Lung (tissue), 12 donors: ENCODE data around the gene HEATR9. TPM values are rescaled to one million over a fixed set of nuclear protein-coding genes. Genes with fewer than 3 reads are reported as not detected.

Source experiments
- ATAC-seq: fragments of 200-7000 bp; cut with Tn5 transposase; one replicate; pipeline ENCODE4 v1.9.1; 2020; ENCODE audit warnings: moderate number of reproducible peaks; ENCODE audit not compliant: insufficient read depth, low FRiP score
- DNase-seq, 3 donors: peaks; one replicate each; pipeline ENCODE4 v3.0.0-alpha.2; 2013 to 2017
- H3K27ac ChIP-seq, 2 donors: one replicate each; pipeline ENCODE4 v1.5.1; 2013; ENCODE audit warnings: mild to moderate bottlenecking in 2 of 2, moderate library complexity in 2 of 2, control low read depth in 1 of 2, inconsistent platforms in 1 of 2, low read depth in 1 of 2, low read length in 1 of 2
- H3K27me3 ChIP-seq, 3 donors: one replicate each; pipeline ENCODE4 v1.5.1; 2013; ENCODE audit warnings: low read length in 2 of 3; ENCODE audit not compliant: control insufficient read depth in 3 of 3, insufficient read depth in 3 of 3
- H3K36me3 ChIP-seq, 4 donors: one replicate each; pipeline ENCODE4 v1.5.1; 2013; ENCODE audit warnings: low read length in 4 of 4, mild to moderate bottlenecking in 1 of 4, moderate library complexity in 1 of 4; ENCODE audit not compliant: control insufficient read depth in 4 of 4, insufficient read depth in 4 of 4
- H3K4me1 ChIP-seq, 5 donors: one replicate each; pipeline ENCODE4 v1.5.1; 2013; ENCODE audit warnings: low read length in 5 of 5, mild to moderate bottlenecking in 2 of 5, moderate library complexity in 1 of 5; ENCODE audit not compliant: control insufficient read depth in 5 of 5, insufficient read depth in 5 of 5
- H3K4me3 ChIP-seq: one replicate; pipeline ENCODE4 v1.5.1; 2013; ENCODE audit warnings: mild to moderate bottlenecking, control low read depth, moderate library complexity
- H3K9ac ChIP-seq, 2 donors: one replicate each; pipeline ENCODE4 v1.5.1; 2013; ENCODE audit warnings: low read length in 2 of 2, control low read depth in 1 of 2; ENCODE audit not compliant: insufficient read depth in 1 of 2
- H3K9me3 ChIP-seq, 4 donors: one replicate each; pipeline ENCODE4 v1.5.1; 2013; ENCODE audit warnings: low read length in 3 of 4, mild to moderate bottlenecking in 1 of 4, moderate library complexity in 1 of 4; ENCODE audit not compliant: control insufficient read depth in 4 of 4, insufficient read depth in 3 of 4
- CTCF ChIP-seq: IDR thresholded peaks from 2 replicates; pipeline ENCODE4 v1.5.1; 2012; ENCODE audit warnings: mild to moderate bottlenecking; ENCODE audit errors: control extremely low read depth, extremely low read depth
- WGBS, 2 donors: extraction: QIAGEN DNeasy Blood & Tissue Kit; methylation state at CpG; one replicate each; pipeline ENCODE4 v1.1.7; 2013; 5-methylcytosine and 5-hydroxymethylcytosine counted together
- polyA plus RNA-seq, 2 donors: library from polyadenylated mRNA; stranded (reverse); fragments of 200-250 nt; gene quantifications; one replicate each; pipeline ENCODE4 v1.2.1, GENCODE V29; 2013
- total RNA-seq, 2 donors: library from RNA; depleted of rRNA in 1 of 2; stranded (reverse); fragments of >200 nt in 1 of 2; gene quantifications; one replicate each; pipeline ENCODE4 v1.2.1, GENCODE V29; 2014 to 2021
- donor health status: control.
- donor health status: control.
- donor health status: Bipolar disorder and iron deficiency.
- donor health status: healthy.
- donor health status: DM: yes; HTN: yes; CAD: no.

HEATR9 gene
- total and polyA plus RNA-seq, 4 donors: 0.05 to 0.17 TPM; not detected in 2

- Histone ChIP-seq H3K4me1 (peaks cover 0 to 5% (median 2%) of the 10 kb centered on the region in 5 donors), H3K36me3 (peaks cover 6 to 43% (median 25%) of the 10 kb centered on the region in 4 donors), H3K27ac (no peak overlapping the region), H3K27me3 (no peaks in the 10 kb centered on the region), H3K4me3 (no peak overlapping the region), H3K9me3 (no peaks in the 10 kb centered on the region), H3K9ac (no peak overlapping the region)
- DNase-seq (no peak), ATAC-seq (no peak)
- TF ChIP-seq CTCF: no peak
- 90 to 96% methylated on average over 2 of the region's 2 CpGs for WGBS, 2 donors
Measured at GRCh38 chr17:35821308-35821707, 47.4 kb downstream of the HEATR9 start.

GRCh38 chr17:35819455-35819854 lies 49.2 kb downstream of the HEATR9 start:
- Histone ChIP-seq H3K27ac (no peak overlapping the region), H3K4me1 (peaks cover 0 to 5% (median 4%) of the 10 kb centered on the region in 5 donors), H3K9ac (no peak overlapping the region), H3K9me3 (no peaks in the 10 kb centered on the region), H3K27me3 (no peaks in the 10 kb centered on the region), H3K36me3 (peaks cover 7 to 39% (median 18%) of the 10 kb centered on the region in 4 donors), H3K4me3 (no peak overlapping the region)
- no peak for TF ChIP-seq CTCF
- 81 to 85% methylated on average over 1 of the region's 1 CpG for WGBS, 2 donors
- DNase-seq (no peak), ATAC-seq (no peak)

GRCh38 chr17:35817196-35817595 lies 51.5 kb downstream of the HEATR9 start:
- H3K9me3 ChIP-seq: no peaks in the 10 kb centered on the region
- H3K4me3 ChIP-seq: no peak overlapping the region
- no peak overlapping the region for H3K27ac ChIP-seq
- peaks cover 0 to 6% (median 5%) of the 10 kb centered on the region in 5 donors for H3K4me1 ChIP-seq
- WGBS, 2 donors: 56 to 85% methylated on average over 1 of the region's 1 CpG
- no peak for DNase-seq
- H3K9ac ChIP-seq: no peak overlapping the region
- TF ChIP-seq CTCF: no peak
- peaks cover 8 to 25% (median 9%) of the 10 kb centered on the region in 4 donors for H3K36me3 ChIP-seq
- H3K27me3 ChIP-seq: no peaks in the 10 kb centered on the region
- ATAC-seq: no peak

- ATAC-seq (no peak), DNase-seq (no peak)
- Histone ChIP-seq H3K9ac (no peak overlapping the region), H3K9me3 (no peaks in the 10 kb centered on the region), H3K4me3 (no peak overlapping the region), H3K36me3 (peaks cover 8 to 25% (median 10%) of the 10 kb centered on the region in 4 donors), H3K27ac (no peak overlapping the region), H3K27me3 (no peaks in the 10 kb centered on the region), H3K4me1 (peaks cover 1 to 9% (median 5%) of the 10 kb centered on the region in 5 donors)
- WGBS, 2 donors: 78 to 80% methylated on average over 5 of the region's 5 CpGs
- TF ChIP-seq CTCF: no peak
Measured at GRCh38 chr17:35816723-35817122, 52.0 kb downstream of the HEATR9 start.
